Skeletal muscle satellite cell (primary cell): ENCODE measurements around the gene SORL1.

Source experiments
- H3K27me3 ChIP-seq: 2 replicates; pipeline ENCODE4 v1.7.0; 2013; ENCODE audit warnings: low read length; ENCODE audit not compliant: control insufficient read depth, insufficient read depth
- H3K36me3 ChIP-seq: 2 replicates; pipeline ENCODE4 v1.7.0; 2013; ENCODE audit warnings: mild to moderate bottlenecking, control low read depth, low read length; ENCODE audit not compliant: insufficient read depth
- H3K4me1 ChIP-seq: 2 replicates; pipeline ENCODE4 v1.7.0; 2013; ENCODE audit warnings: low read length; ENCODE audit not compliant: control insufficient read depth, insufficient read depth
- H3K4me2 ChIP-seq: 2 replicates; pipeline ENCODE4 v1.7.0; 2013; ENCODE audit warnings: mild to moderate bottlenecking, low read length
- H3K4me3 ChIP-seq: 2 replicates; pipeline ENCODE4 v1.7.0; 2013; ENCODE audit warnings: low read length
- H3K9ac ChIP-seq: 2 replicates; pipeline ENCODE4 v1.7.0; 2013; ENCODE audit warnings: mild to moderate bottlenecking, low read depth, low read length, moderate library complexity
- H3K9me3 ChIP-seq: replicated peaks from 2 replicates; pipeline ENCODE4 v1.7.0; 2013; ENCODE audit warnings: mild to moderate bottlenecking, control low read depth, low read length

SORL1 gene

DNA sequence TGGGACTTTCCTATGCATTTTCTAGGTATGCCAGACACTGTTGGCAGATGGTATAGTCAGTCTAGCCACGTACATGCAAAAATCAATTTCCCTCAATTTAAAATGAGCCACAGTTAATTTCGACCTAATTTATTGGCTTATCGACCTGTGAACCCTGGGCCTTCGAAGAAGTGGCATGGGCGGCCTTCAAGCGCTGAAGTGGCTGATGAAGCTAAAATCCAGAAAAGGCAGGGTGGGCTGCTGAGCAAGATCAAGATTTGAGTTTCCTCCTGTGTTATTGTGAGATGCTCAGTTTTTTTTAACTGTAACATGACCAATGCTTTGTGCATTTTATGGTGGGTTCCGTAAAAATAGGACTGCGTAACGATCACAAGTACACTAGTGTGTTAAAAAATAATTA, 6.4 kb downstream of the SORL1 start:
- Histone ChIP-seq H3K36me3 (no peaks in the 10 kb centered on the region), H3K4me3 (no peak overlapping the region), H3K4me2 (no peak overlapping the region), H3K9me3 (no peaks in the 10 kb centered on the region), H3K4me1 (no peaks in the 10 kb centered on the region), H3K27me3 (peaks cover 55% of the 10 kb centered on the region), H3K9ac (no peak overlapping the region)

GRCh38 chr11:121459413-121460017, 7.4 kb downstream of the SORL1 start:
- H3K4me1 ChIP-seq, result peaks cover 6% of the 10 kb centered on the region
- H3K4me2 ChIP-seq, result no peak overlapping the region
- no peaks in the 10 kb centered on the region for H3K36me3 ChIP-seq
- no peak overlapping the region for H3K9ac ChIP-seq
- H3K9me3 ChIP-seq, result no peaks in the 10 kb centered on the region
- H3K4me3 ChIP-seq, result no peak overlapping the region
- H3K27me3 ChIP-seq, result peaks cover 46% of the 10 kb centered on the region

- Histone ChIP-seq H3K9ac (no peak overlapping the region), H3K36me3 (no peaks in the 10 kb centered on the region), H3K4me3 (no peak overlapping the region), H3K4me1 (peaks cover 18% of the 10 kb centered on the region), H3K27me3 (peaks cover 36% of the 10 kb centered on the region), H3K4me2 (no peak overlapping the region), H3K9me3 (no peaks in the 10 kb centered on the region)
Observed at GRCh38 chr11:121460941-121461514, 8.9 kb downstream of the SORL1 start.

DNA sequence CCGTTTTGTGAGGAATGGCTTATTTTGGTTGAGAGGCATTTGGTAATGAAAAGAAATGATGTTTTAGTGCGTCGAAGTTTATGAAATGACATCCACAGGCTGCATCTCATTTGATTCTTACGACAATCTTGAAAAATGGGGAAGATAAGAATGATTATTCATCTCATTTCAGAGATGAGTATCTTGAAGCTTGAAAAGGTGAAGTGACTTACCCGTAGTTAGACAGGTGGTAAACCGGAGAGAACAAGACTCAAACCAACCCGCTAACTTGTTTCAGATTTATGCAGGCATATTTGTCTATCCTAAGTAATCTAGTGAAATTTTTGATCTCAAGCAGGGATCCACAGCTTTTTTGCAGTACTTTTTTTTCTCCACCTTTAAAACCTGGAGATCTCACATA, 9.7 kb downstream of the SORL1 start:
- Histone ChIP-seq H3K9ac (no peak overlapping the region), H3K36me3 (no peaks in the 10 kb centered on the region), H3K27me3 (peaks cover 30% of the 10 kb centered on the region), H3K9me3 (no peaks in the 10 kb centered on the region), H3K4me2 (no peak overlapping the region), H3K4me3 (no peak overlapping the region), H3K4me1 (peaks cover 26% of the 10 kb centered on the region)

DNA sequence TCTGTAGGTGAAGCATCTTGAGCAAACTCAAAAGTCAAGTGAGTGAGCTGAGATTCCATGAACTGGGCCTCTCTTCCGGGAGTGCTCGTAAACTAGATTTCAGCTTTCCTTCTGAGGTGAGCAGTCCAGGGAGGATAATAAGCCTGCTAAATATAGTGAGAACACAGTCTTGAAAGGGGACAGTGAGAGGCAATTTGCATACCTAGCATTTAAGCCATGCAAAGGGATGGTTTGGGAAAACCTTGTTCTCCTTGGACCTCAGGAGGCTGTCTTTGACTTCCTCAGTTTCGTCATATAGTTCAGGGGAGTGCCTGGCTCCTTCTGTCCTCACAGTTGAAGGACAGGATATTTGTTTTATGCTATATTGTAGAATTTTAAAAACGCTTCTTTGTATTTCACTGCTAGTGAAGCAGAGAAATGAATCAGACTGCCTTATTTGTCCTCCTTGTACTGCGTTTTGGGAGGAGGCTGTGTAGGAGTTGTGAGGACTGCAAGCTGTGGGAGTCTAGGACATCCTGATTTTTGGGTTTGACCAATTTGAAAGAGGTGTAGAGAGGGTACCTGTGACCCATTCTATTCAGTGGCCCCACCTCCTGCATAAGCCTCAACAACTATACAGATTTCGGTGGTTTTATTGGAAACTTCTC, 11.7 kb downstream of the SORL1 start:
- H3K9ac ChIP-seq, result no peak overlapping the region
- no peaks in the 10 kb centered on the region for H3K9me3 ChIP-seq
- peaks cover 33% of the 10 kb centered on the region for H3K4me1 ChIP-seq
- H3K27me3 ChIP-seq, result peaks cover 24% of the 10 kb centered on the region
- H3K36me3 ChIP-seq, result no peaks in the 10 kb centered on the region
- H3K4me2 ChIP-seq, result no peak overlapping the region
- no peak overlapping the region for H3K4me3 ChIP-seq

GRCh38 chr11:121464352-121464946, 12.3 kb downstream of the SORL1 start:
- peaks cover 33% of the 10 kb centered on the region for H3K4me1 ChIP-seq
- H3K4me3 ChIP-seq, result no peak overlapping the region
- H3K9ac ChIP-seq, result no peak overlapping the region
- peaks cover 21% of the 10 kb centered on the region for H3K27me3 ChIP-seq
- no peaks in the 10 kb centered on the region for H3K36me3 ChIP-seq
- peak overlapping the region; percentile 20 for H3K4me2 ChIP-seq
- H3K9me3 ChIP-seq, result no peaks in the 10 kb centered on the region

DNA sequence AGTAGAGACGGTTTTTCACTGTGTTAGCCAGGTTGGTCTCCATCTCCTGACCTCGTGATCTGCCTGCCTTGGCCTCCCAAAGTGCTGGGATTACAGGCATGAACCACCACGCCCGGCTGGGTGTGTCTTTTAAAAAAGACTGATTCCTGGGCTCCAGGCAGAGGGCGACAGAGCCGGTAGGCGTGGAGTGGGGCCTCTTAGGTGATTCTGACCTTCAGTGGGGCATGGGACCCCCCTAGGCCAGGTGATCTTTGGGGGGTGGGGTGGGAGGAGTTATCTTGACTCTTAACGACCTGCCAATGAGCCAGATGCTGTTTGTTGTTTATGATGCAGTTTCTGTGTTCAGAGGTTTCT, 13.6 kb downstream of the SORL1 start:
- peaks cover 20% of the 10 kb centered on the region for H3K27me3 ChIP-seq
- H3K9me3 ChIP-seq, result no peaks in the 10 kb centered on the region
- H3K36me3 ChIP-seq, result no peaks in the 10 kb centered on the region
- H3K4me1 ChIP-seq, result peaks cover 33% of the 10 kb centered on the region
- H3K4me2 ChIP-seq, result no peak overlapping the region
- no peak overlapping the region for H3K9ac ChIP-seq
- H3K4me3 ChIP-seq, result no peak overlapping the region

DNA sequence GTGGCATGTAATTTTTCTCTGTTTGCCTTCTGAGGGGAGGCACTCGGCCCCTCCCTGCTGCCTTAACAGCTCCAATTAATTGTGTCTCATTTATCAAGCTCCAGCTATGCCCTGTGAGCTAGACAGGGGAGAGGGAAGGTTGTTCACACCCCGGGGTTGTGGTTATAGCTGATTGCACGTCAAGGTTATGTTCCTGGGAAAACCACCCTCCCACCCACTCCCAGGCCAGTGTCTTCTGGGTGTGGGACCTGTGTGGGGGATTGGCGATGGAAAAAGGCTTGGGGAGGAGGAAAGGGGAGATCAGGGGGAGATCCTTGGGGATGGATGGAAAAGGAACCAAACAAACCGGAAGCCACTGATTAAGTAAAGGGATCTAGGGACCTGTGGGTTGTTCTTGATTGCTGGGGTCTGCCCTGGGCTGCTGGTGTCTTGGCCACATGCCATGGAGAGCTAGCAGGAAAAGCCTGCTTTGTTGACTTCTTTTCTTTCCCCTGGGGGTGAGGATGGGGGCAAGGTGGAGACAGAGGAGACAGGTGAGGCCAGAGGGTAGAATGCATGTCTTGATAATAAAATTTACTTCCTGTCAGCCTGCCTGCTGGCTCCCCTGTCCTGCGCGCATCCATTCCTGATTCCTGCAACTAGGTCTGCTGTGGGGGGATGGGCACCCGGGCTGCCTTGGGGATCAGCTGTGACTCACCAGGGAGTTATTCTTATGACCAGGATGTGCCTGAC, 14.1 kb downstream of the SORL1 start:
- no peaks in the 10 kb centered on the region for H3K36me3 ChIP-seq
- no peak overlapping the region for H3K9ac ChIP-seq
- H3K9me3 ChIP-seq, result no peaks in the 10 kb centered on the region
- peaks cover 20% of the 10 kb centered on the region for H3K27me3 ChIP-seq
- H3K4me1 ChIP-seq, result peaks cover 33% of the 10 kb centered on the region
- H3K4me3 ChIP-seq, result peak overlapping the region; percentile 37
- peak overlapping the region; percentile 63 for H3K4me2 ChIP-seq

- Histone ChIP-seq H3K9ac (no peak overlapping the region), H3K9me3 (no peaks in the 10 kb centered on the region), H3K27me3 (peaks cover 17% of the 10 kb centered on the region), H3K36me3 (no peaks in the 10 kb centered on the region), H3K4me3 (peak overlapping the region; percentile 15), H3K4me2 (no peak overlapping the region), H3K4me1 (peaks cover 33% of the 10 kb centered on the region)
Observed at GRCh38 chr11:121467471-121467870, 15.4 kb downstream of the SORL1 start.

DNA sequence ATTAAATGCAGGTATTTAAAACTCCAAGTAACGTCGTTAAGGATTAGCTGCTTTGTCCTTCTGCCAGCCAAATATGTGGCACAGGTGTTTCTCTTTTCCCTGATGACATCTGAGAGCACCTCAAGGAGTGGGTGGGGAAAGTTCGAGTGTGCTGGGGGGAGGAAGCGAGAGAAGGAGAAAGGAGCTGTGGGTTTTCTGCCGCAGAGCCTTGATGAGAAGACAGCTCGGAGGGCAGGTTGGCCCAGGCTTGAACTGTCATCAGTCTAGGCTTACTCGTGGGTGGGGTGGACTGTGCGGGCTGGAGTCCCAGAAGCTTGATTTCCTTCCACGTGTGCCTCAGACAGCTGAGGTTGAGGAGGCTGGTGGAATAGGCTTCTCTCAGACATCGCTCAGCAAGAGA, 15.9 kb downstream of the SORL1 start:
- Histone ChIP-seq H3K27me3 (peaks cover 14% of the 10 kb centered on the region), H3K4me3 (no peak overlapping the region), H3K4me2 (no peak overlapping the region), H3K4me1 (peaks cover 33% of the 10 kb centered on the region), H3K9me3 (no peaks in the 10 kb centered on the region), H3K9ac (no peak overlapping the region), H3K36me3 (no peaks in the 10 kb centered on the region)

DNA sequence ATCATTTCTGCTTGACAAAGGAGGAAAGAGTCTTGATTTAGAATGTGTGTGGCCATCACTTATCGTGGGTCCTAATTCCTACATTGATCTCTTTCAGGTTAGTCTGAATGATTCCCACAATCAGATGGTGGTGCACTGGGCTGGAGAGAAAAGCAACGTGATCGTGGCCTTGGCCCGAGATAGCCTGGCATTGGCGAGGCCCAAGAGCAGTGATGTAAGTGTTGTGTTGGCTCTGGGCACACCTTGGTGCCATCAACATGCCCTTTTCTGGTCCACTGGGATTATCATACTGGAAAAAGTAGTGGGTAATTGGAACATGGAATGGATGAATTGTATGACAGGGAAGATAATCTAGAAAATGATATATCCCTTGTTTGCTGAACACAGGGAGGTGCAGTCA, 17.8 kb downstream of the SORL1 start:
- no peak overlapping the region for H3K4me3 ChIP-seq
- no peak overlapping the region for H3K4me2 ChIP-seq
- peaks cover 23% of the 10 kb centered on the region for H3K4me1 ChIP-seq
- H3K9me3 ChIP-seq, result no peaks in the 10 kb centered on the region
- no peaks in the 10 kb centered on the region for H3K36me3 ChIP-seq
- H3K9ac ChIP-seq, result no peak overlapping the region
- H3K27me3 ChIP-seq, result peaks cover 15% of the 10 kb centered on the region
